ENCODE measurements around the gene MS4A14.

DNA sequence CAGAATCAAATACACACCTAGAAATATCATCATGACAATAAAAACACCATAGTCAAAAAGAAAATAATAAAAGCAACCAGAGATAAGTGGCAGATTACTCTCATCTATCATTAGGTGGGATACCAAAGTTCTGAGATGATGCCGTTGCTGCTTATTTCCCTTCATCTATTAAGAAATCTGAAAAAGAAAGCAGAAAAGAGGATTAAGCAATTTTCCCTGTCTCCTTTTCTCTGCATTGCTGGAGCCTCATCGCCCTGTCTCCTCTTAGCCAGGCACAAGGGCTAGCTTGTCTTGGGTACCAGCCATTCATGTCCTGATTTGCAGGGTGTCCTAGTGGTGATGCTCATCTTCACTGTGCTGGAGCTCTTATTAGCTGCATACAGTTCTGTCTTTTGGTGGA, 3.9 kb upstream of the MS4A14 start:
- TF ChIP-seq, protein P1, sequence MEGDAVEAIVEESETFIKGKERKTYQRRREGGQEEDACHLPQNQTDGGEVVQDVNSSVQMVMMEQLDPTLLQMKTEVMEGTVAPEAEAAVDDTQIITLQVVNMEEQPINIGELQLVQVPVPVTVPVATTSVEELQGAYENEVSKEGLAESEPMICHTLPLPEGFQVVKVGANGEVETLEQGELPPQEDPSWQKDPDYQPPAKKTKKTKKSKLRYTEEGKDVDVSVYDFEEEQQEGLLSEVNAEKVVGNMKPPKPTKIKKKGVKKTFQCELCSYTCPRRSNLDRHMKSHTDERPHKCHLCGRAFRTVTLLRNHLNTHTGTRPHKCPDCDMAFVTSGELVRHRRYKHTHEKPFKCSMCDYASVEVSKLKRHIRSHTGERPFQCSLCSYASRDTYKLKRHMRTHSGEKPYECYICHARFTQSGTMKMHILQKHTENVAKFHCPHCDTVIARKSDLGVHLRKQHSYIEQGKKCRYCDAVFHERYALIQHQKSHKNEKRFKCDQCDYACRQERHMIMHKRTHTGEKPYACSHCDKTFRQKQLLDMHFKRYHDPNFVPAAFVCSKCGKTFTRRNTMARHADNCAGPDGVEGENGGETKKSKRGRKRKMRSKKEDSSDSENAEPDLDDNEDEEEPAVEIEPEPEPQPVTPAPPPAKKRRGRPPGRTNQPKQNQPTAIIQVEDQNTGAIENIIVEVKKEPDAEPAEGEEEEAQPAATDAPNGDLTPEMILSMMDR (IDR thresholded peaks at IDR 0.05): no peak
- no peak for TF ChIP-seq POLR2A (IDR thresholded peaks at IDR 0.05)
